Measurements from ENCODE around the gene RNF13. TPM values are rescaled to one million over a fixed set of nuclear protein-coding genes. Genes with fewer than 3 reads are reported as not detected.

RNF13 gene
- total RNA-seq, 1 experiment from 2014 or later: 33.8 TPM

DNA sequence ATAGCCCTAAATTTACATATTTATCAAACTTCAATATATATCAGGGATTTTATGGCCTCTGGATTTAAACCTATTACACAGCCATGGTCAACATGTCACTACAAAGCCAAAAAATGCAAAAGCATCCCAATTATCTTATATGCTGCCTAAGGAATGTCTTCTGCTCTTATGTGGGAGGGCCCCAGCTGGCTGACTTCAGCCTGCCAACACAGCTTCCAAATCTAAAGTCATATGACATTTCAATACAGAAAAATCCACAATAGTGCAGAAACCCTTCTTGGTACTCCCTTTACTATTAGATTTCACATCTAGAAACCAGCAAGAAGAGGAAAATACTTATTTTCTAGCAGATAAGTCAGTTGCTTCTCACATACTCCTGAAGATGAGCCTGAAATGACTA, 151.3 kb downstream of the RNF13 start:
- Histone ChIP-seq H3K4me2 (ENCODE audit: low read length) (no peak overlapping the region), H3K36me3 (ENCODE audit: low read depth, low read length) (peaks cover 58% of the 10 kb centered on the region), H3K4me3 (ENCODE audit: low read length) (no peak overlapping the region), H3K9me3 (ENCODE audit: low read length) (no peaks in the 10 kb centered on the region), H3K9ac (ENCODE audit: low read length) (no peak overlapping the region), H2AFZ (ENCODE audit: low read length) (no peak overlapping the region), H3K9me2 (replicated peaks; ENCODE audit: low read length) (no peaks in the 10 kb centered on the region), H3K27ac (ENCODE audit: low read length) (no peak overlapping the region), H3K79me2 (ENCODE audit: low read length) (peaks cover 87% of the 10 kb centered on the region), H3K27me3 (ENCODE audit: low read length) (no peaks in the 10 kb centered on the region), H4K20me1 (ENCODE audit: low read length) (peaks cover 54% of the 10 kb centered on the region), H3F3A (ENCODE audit: low read length, unreplicated experiment) (peaks cover 4% of the 10 kb centered on the region), H3K4me1 (ENCODE audit: insufficient read depth, low read length) (peaks cover 45% of the 10 kb centered on the region)
- ATAC-seq: no peak
- BruUV-seq (replicated peaks): no TSS peak
- CTCF ChIA-PET: interaction anchor here (0.7 kb wide), 1 partner anchor 8 kb away, joined by 3 read pairs; no protein-coding TSS in a partner anchor
- POLR2A ChIA-PET (ENCODE audit: unreplicated experiment): no interaction called here
- intact Hi-C loops (cut with micrococcal nuclease): loop anchor here (10.0 kb wide), 1 partner anchor 531 kb away; no protein-coding TSS in a partner anchor
- no peak for DNase-seq
- TF ChIP-seq, protein P1, sequence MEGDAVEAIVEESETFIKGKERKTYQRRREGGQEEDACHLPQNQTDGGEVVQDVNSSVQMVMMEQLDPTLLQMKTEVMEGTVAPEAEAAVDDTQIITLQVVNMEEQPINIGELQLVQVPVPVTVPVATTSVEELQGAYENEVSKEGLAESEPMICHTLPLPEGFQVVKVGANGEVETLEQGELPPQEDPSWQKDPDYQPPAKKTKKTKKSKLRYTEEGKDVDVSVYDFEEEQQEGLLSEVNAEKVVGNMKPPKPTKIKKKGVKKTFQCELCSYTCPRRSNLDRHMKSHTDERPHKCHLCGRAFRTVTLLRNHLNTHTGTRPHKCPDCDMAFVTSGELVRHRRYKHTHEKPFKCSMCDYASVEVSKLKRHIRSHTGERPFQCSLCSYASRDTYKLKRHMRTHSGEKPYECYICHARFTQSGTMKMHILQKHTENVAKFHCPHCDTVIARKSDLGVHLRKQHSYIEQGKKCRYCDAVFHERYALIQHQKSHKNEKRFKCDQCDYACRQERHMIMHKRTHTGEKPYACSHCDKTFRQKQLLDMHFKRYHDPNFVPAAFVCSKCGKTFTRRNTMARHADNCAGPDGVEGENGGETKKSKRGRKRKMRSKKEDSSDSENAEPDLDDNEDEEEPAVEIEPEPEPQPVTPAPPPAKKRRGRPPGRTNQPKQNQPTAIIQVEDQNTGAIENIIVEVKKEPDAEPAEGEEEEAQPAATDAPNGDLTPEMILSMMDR (conservative IDR thresholded peaks at IDR 0.05; ENCODE audit: low read depth, low read length): no peak
- TF ChIP-seq EZH2 (IDR thresholded peaks at IDR 0.05; ENCODE audit: low read length, unreplicated experiment): no peak

- Histone ChIP-seq H3K27ac (ENCODE audit: low read length) (no peak overlapping the region), H4K20me1 (ENCODE audit: low read length) (peaks cover 48% of the 10 kb centered on the region), H3K4me2 (ENCODE audit: low read length) (no peak overlapping the region), H3K27me3 (ENCODE audit: low read length) (no peaks in the 10 kb centered on the region), H3K4me3 (ENCODE audit: low read length) (no peak overlapping the region), H2AFZ (ENCODE audit: low read length) (no peak overlapping the region), H3K79me2 (ENCODE audit: low read length) (peaks cover 96% of the 10 kb centered on the region), H3F3A (ENCODE audit: low read length, unreplicated experiment) (peaks cover 4% of the 10 kb centered on the region), H3K4me1 (ENCODE audit: insufficient read depth, low read length) (peaks cover 36% of the 10 kb centered on the region), H3K9me3 (ENCODE audit: low read length) (no peaks in the 10 kb centered on the region), H3K36me3 (ENCODE audit: low read depth, low read length) (peaks cover 58% of the 10 kb centered on the region), H3K9me2 (replicated peaks; ENCODE audit: low read length) (no peaks in the 10 kb centered on the region), H3K9ac (ENCODE audit: low read length) (no peak overlapping the region)
- no peak for DNase-seq
- POLR2A ChIA-PET (ENCODE audit: unreplicated experiment): interaction anchor here (0.5 kb wide), 1 partner anchor 248 kb away, joined by 3 read pairs; no protein-coding TSS in a partner anchor
- intact Hi-C loops (cut with micrococcal nuclease): loop anchor here (5.0 to 10.0 kb wide), 2 partner anchors 442 to 530 kb away; partner anchors contain the start of gene TSC22D2
- CTCF ChIA-PET: interaction anchor here (0.6 kb wide), 1 partner anchor 219 kb away, joined by 7 read pairs; no protein-coding TSS in a partner anchor
- no TSS peak for BruUV-seq (replicated peaks)
- TF ChIP-seq EZH2 (IDR thresholded peaks at IDR 0.05; ENCODE audit: low read length, unreplicated experiment) (no peak), EZH2phosphoT487 (IDR thresholded peaks at IDR 0.05; ENCODE audit: borderline replicate concordance, low read length) (no peak)
- TF ChIP-seq, protein P1 (conservative IDR thresholded peaks at IDR 0.05; ENCODE audit: low read depth, low read length): no peak
- ATAC-seq: no peak
Measured at GRCh38 chr3:149965278-149965677, 152.3 kb downstream of the RNF13 start.

DNA sequence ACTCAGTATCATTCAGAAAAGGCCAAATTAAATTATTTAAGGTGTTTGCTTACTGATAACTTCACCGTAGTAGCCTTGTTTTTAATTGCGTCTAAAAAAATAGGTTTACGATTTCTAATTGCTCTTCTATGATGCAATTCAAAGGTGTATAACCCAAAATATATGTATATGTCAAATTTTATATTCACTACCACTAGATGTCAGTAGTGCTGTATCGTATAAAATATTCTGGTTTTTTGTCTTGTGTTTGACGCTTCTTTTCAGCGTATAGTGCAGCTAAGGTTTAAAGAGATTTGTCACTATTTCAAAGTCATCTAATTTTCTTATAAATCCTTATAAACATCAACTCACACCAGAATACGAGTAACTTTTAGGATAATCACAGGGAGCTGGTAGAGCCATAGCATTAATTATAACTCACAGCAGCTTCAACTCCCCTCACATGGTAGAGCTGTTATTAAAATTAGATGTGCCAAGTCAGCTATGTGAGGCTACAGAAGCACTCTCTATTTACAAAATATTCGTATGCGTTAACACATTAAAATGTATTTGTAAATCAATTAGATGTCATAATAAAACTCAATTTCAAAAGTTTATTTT, 154.2 kb downstream of the RNF13 start:
- Histone ChIP-seq H3K9me3 (ENCODE audit: low read length) (no peaks in the 10 kb centered on the region), H2AFZ (ENCODE audit: low read length) (no peak overlapping the region), H3K27ac (ENCODE audit: low read length) (no peak overlapping the region), H3K79me2 (ENCODE audit: low read length) (peaks cover 97% of the 10 kb centered on the region), H4K20me1 (ENCODE audit: low read length) (peaks cover 47% of the 10 kb centered on the region), H3K4me2 (ENCODE audit: low read length) (peak overlapping the region; percentile 91), H3K9ac (ENCODE audit: low read length) (peak overlapping the region; percentile 94; the same call in 1 of the 2 replicates), H3F3A (ENCODE audit: low read length, unreplicated experiment) (no peaks in the 10 kb centered on the region), H3K4me3 (ENCODE audit: low read length) (peak overlapping the region; percentile 79), H3K27me3 (ENCODE audit: low read length) (no peaks in the 10 kb centered on the region), H3K4me1 (ENCODE audit: insufficient read depth, low read length) (peaks cover 34% of the 10 kb centered on the region), H3K36me3 (ENCODE audit: low read depth, low read length) (peaks cover 52% of the 10 kb centered on the region), H3K9me2 (replicated peaks; ENCODE audit: low read length) (no peaks in the 10 kb centered on the region)
- TF ChIP-seq EZH2phosphoT487 (IDR thresholded peaks at IDR 0.05; ENCODE audit: borderline replicate concordance, low read length): no peak
- TF ChIP-seq, protein P1 (conservative IDR thresholded peaks at IDR 0.05; ENCODE audit: low read depth, low read length): peak; percentile 78
- ATAC-seq: no peak
- peak; percentile 84 for DNase-seq
- CTCF ChIA-PET: interaction anchor here (0.6 to 3.2 kb wide), 5 partner anchors 102 to 217 kb away, joined by 3 to 57 read pairs (median 4); no protein-coding TSS in a partner anchor
- POLR2A ChIA-PET (ENCODE audit: unreplicated experiment): interaction anchor here (0.5 to 0.7 kb wide), 4 partner anchors 14 to 259 kb away, joined by 3 to 6 read pairs (median 4); no protein-coding TSS in a partner anchor
- intact Hi-C loops (cut with micrococcal nuclease): loop anchor here (1.0 to 10.0 kb wide), 6 partner anchors 30 to 528 kb away; partner anchors contain the start of gene TSC22D2
- no TSS peak for BruUV-seq (replicated peaks)
